K562 (cell line): Measurements from ENCODE around the gene GAS1. TPM values are rescaled to one million over a fixed set of nuclear protein-coding genes. Genes with fewer than 3 reads are reported as not detected.

ENCODE experiments used
- CUX1 ChIP-seq: fragments of 200-800 bp; sonication (Bioruptor generic); IDR thresholded peaks from 2 replicates; pipeline ENCODE4 v1.6.1; 2016; ENCODE audit warnings: missing genetic modification characterization, missing compliant biosample characterization
- KAT7 ChIP-seq: sonication (generic); formaldehyde crosslinking; IDR thresholded peaks from 2 replicates; pipeline ENCODE4 v1.8.0; 2022; ENCODE audit warnings: missing genetic modification reagents, mild to moderate bottlenecking, borderline replicate concordance
- NR2F6 ChIP-seq: fragments of 450-650 bp; formaldehyde crosslinking; IDR thresholded peaks from 2 replicates; pipeline ENCODE4 v1.4.0; 2020; ENCODE audit warnings: mild to moderate bottlenecking
- POLR2G ChIP-seq: fragments of 200-400 bp; formaldehyde crosslinking; IDR thresholded peaks from 2 replicates; pipeline ENCODE4 v1.6.1; 2017; ENCODE audit warnings: low read depth, mild to moderate bottlenecking, antibody characterized with exemption, low read length, moderate library complexity
- RNF2 ChIP-seq: sonication (generic); IDR thresholded peaks from 2 replicates; pipeline ENCODE4 v1.6.1; 2016
- ZNF395 ChIP-seq: fragments of 200-800 bp; sonication (Bioruptor generic); IDR thresholded peaks from 2 replicates; pipeline ENCODE4 v1.6.1; 2017; ENCODE audit warnings: missing genetic modification characterization, missing compliant biosample characterization
- polyA plus RNA-seq, 8 experiments: library from polyadenylated mRNA; depleted of rRNA in 4 of 8; stranded (reverse) in 5 of 8; unstranded in 3 of 8; fragments of >200 nt; fragmentation: Nextera tagmentation in 2 of 8; fragmentation: Illumina TruSeq in 1 of 8; extraction: Ambion mirVana in 2 of 8; extraction: Trizol in 1 of 8; gene quantifications; 2 replicates each; pipeline versions ENCODE4 v1.2.1 to v1.2.3, GENCODE V29; 2011 to 2014; ENCODE audit warnings: inconsistent platforms in 1 of 8, missing spikeins in 1 of 8
- total RNA-seq, 7 experiments: library from RNA; depleted of rRNA in 6 of 7; stranded (reverse); fragments of >200 nt in 6 of 7; fragmentation: Illumina TruSeq in 2 of 7; extraction: Trizol in 2 of 7; gene quantifications; 2 replicates each; pipeline versions ENCODE4 v1.2.1 to v1.2.3, GENCODE V29; 2011 to 2021; ENCODE audit warnings: low replicate concordance in 1 of 7

The GAS1 gene
- total and polyA plus RNA-seq, 9 of the 15 experiments (the other 6 are each of a cell fraction or from before 2014, with no cell fraction given), result 0.07 to 0.09 TPM; not detected in 7

- TF ChIP-seq KAT7 (CRISPR knock-in tag), result no peak
- no peak for TF ChIP-seq NR2F6 (CRISPR knock-in tag)
- TF ChIP-seq RNF2, result no peak
- TF ChIP-seq CUX1 (CRISPR knock-in tag), result no peak
- no peak for TF ChIP-seq ZNF395 (CRISPR knock-in tag)
- no peak for TF ChIP-seq POLR2G
Measured at GRCh38 chr9:86979657-86980056, 32.4 kb upstream of the GAS1 start (continued).
